Measurements from ENCODE around the gene MOSMO. TPM values are rescaled to one million over a fixed set of nuclear protein-coding genes. Genes with fewer than 3 reads are reported as not detected.
A peak's percentile ranks its signal among the peaks of the same experiment; 100 is the strongest.

Gene MOSMO
- total RNA-seq, result 9.8 and 11.8 TPM in 2 replicates

DNA sequence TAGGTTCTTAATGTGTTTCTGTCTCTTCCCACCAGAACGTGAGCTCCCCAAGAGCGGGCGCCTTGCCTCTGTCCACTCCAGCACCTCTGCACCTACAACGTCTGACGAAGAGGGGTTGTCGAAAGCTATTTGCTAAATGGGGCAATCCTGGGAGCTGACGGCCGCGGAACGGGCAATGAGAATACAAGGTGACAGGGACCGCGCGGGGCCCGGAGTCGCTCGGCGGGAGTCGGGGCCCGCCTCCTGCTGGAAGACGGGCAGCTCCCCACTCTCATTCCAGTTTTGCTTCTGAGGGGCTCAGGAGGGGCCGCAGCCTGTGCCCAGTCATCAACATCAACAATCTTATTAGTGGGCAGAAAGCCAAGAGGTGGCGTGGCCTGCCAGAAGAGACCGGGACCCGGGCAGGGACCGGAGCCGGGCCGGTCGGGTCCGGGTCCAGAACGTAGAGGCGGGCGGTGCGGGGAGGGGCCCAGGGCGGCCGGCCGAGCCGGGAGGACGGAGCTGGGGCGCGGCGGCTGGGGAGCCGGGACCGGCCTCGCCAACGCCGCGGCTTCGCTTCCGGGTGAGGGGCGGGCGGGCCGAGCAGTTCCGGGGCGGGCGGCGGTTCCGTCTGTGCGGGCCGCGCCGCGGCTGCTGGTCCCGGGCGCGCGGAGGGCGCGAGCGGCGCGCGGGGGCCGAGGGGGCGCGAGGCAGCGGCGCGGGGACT lies at the start of gene MOSMO:
MOSMO (plus strand) TSS at position 603 of the 706 bp plus-strand sequence. CDS start 191 bp downstream, outside the sequence.
- DNase-seq (ENCODE audit: low read depth in 2 of 2), result peak in 1 of 2 donors; percentile 73

DNA sequence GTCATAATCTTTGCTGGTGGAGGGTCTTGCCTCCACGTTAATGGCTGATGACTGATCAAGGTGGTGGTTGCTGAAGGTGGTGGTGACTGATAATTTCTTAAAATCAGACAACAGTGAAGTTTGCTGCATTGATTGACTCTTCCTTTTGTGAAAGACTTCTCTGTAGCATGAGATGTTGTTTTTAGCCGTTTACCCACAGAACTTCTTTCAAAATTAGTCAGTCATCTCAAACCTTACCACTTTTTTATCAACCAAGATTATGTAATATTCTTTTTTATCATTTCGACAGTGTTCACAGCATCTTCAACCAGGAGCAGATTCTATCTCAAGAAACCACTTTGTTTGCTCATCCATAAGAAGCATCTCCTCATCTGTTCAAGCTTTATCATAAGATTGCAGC lies 48.9 kb upstream of the MOSMO start:
- DNase-seq (ENCODE audit: low read depth in 2 of 2), result no peak

DNA sequence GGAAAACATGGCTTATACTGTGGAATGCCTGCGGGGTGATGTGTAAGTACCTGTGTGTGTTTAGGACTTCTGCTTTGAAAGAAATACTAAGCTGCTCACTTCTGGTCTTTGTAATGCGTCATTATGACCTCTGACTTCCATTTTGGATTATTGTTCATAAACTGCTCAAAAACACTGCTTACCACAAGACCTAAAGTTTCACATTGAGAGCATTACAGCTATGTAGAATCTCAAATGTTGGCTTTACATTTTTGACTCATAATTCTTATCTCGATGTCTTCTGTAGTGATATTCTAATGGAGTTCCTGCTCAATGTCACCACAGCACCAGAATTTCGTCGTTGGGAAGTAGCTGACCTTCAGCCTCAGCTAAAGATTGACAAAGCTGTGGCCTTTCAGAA lies 45.4 kb upstream of the MOSMO start:
- DNase-seq (ENCODE audit: low read depth in 2 of 2), result no peak

DNA sequence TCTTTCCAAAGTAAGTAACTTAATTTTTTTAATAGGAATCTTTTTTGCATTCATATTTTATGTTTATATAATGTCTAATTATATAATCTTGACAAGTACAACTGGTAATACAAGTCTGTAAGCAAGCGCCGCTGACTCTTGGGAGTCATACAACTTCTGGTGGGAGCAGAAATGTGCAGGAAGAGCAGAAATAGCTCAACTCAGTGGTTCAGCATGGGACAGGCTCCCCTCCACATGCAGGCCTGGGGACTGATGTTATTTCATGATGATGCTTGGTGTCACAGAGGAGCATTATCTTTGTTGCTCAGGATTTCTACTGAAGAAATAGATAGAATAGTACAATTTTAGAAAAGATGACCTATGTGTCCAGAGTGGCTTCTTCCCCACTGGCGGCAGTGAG lies 44.0 kb upstream of the MOSMO start:
- no peak for DNase-seq (ENCODE audit: low read depth in 2 of 2)

DNA sequence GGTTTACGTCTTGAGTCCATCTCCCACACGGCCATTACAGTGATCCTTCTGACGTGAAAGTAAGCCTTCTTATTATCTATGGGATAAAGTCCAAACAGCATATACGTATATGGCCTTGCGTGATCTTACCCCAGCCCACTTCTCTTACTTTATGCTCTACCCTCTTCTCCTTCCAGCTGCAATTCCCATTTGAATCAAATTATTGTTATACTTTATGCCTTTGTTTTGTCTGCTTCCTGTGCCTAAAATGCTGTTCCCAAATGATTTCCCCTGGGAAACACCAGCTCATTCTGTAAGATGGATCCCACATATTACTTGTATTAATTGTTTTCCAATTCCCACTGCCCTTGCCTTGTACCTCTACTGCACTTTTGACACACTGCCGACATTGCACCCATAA lies 43.6 kb upstream of the MOSMO start:
- DNase-seq (ENCODE audit: low read depth in 2 of 2), result no peak

DNA sequence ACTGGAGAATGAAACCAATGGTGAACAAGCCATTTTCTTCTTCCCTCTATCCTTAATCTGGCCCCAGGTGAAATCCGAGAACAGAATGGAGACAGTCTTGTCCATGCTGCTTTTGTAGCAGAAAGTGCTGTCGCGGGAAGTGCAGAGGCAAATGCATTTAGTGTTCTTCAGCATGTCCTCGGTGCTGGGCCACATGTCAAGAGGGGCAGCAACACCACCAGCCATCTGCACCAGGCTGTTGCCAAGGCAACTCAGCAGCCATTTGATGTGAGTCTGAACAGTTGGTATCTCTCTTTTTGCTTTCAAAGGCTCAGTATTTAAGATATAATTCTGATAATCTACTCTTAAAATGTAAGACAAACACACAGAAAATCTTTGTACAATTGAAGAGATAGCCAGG lies 36.1 kb upstream of the MOSMO start:
- no peak for DNase-seq (ENCODE audit: low read depth in 2 of 2)

DNA sequence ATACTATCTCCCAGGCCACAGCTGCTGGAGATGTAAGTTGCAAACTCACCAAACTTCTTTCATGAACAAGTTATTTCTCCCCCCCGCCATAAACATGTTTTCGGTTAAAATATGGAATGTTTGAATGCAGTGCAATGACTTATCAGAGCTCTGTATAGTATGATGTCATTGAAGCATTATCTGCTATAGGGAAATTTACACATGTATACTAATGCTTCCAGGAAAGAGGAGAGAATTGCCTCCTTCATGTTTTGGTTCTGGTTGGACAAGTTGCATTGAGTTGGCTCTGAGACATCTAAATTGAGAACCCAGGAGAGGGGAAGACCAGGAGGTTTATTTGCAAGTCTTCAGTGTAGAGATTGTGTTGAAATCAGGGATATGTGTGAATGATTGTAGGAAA lies 34.0 kb upstream of the MOSMO start:
- no peak for DNase-seq (ENCODE audit: low read depth in 2 of 2)

DNA sequence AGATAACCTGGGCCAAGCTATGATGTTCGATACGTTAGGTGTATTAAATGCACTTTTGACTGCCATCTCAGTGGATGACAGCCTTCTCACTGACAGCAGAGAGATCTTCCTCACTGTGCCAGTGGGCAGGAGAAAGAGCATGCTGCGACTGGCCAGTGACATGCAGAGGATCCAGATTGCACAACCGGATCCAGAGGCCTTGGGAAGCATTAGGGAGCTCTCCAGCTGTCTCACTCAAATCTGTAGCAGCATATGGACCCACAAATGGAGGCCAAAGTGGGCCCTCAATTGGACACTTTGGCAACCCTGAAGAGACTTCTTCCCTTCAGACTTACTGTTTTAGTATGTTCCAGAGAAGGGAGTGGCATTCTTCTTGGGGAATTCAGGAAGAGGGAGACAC lies 27.9 kb upstream of the MOSMO start:
- no peak for DNase-seq (ENCODE audit: low read depth in 2 of 2)

DNA sequence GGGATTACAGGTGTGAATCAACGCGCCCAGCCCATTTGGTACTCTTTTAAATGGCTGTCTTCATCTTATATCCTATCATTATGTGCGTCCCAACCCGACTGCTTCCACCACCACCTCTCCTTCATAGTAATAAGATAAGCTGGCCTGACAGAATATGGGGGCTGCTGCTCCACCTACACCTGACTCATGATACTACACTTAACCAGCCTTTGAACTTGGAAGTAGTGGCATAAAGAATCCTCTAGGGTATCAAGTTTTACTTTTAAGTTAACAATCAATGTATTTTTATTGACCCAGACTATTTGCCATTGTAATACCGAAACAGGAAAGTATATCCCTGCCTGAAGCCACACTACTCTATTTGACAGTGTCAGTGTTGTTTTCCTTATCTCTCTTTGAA lies 25.8 kb upstream of the MOSMO start:
- DNase-seq (ENCODE audit: low read depth in 2 of 2), result no peak

DNA sequence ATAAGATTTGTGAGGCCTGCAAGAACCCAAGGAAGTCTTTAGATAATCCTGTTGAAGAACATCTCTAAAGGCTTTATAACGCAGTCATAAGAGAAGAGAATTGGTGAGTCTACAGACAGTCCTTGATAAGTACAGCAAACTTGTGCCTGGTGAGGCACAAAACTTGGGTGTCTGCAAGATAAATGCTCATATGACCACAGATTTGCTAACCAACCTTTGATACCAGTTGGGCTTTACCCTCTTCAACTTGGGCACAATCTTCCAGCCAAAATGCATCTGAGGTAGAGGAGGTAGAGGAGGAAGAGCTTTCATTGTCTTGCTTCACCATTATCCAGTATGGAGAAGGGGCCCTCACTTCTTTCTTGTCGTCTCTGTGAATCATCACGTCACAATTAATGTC lies 23.8 kb upstream of the MOSMO start:
- DNase-seq (ENCODE audit: low read depth in 2 of 2), result no peak

DNA sequence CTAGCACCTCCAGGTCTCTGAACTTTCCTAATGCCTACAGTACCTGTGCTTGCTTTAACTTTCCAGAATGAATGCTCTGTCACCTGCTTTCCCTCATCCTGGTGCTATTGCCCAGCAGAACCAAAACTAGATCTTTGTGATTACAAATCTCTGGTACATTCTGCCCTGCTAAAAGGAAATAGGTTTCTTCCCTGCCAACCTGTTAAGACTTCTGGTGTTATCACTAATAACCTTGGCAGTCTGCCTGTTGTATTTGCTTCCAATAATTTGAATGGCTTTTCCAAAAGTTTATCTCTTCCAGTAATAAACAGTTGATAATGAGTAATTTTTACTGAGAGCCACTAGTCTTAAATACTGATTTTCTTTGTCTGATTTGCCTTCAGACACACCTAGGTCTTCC lies 22.4 kb upstream of the MOSMO start:
- no peak for DNase-seq (ENCODE audit: low read depth in 2 of 2)

DNA sequence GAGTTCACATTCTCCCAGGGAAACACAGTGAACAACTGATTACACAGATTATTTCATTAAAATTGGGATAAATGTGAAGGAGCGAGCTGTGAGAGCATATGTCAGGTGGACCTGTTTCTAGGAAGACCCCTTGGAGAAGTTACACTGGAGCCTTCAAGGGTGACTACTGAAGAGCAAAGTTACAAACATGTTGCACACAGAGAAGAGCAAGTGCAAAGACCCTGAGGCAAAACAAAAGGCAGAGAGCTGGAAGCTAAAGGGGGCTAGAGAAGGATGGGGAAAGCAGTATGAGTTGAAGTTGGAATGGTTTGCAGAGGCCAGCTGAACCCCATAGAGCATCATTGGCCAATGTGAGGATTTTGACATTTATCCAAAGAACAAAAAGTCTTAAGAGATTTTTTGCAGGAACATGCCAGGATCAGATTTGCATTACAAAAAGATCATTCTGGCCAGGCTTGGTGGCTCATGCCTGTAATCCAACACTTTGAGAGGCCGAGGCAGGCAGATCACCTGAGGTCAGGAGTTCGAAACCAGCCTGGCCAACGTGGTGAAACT lies 21.1 kb upstream of the MOSMO start:
- DNase-seq (ENCODE audit: low read depth in 2 of 2), result no peak

DNA sequence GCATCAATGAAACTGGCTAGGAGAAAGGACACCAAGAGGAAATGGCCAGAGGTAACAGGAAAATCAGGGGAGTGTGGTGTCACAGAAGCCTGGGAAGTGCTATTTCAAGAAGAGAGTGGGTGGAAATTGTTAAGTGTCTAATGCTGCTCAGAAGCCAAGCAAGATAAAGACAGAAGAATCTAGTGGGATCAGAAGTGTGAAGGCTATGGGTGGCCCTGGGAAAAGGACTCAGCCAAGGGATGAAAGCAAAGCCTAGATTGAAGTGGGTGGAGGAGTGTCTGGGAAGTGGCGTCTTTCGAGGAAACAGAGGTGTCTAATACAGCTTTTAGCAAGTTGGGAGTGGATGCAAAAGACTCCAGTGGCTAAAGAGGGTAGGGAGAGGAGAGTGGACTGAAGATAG lies 20.4 kb upstream of the MOSMO start:
- DNase-seq (ENCODE audit: low read depth in 2 of 2), result no peak

DNA sequence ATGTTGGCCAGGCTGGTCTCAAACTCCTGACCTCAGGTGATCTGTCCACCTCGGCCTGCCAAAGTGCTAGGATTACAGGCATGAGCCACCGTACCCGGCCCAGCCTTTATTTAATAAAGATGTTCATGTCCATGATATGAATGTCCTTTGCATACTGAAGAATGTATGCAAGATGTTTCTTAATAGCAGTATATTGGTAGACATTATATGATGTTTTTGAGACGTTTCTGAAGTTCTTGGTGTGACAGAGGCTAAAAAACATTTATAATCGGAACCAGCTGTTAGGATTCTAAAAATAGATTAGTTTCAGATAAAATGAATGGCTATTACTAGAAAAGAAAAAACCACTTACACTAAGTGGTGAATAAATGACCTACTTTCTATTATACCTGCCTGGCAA lies 18.8 kb upstream of the MOSMO start:
- no peak for DNase-seq (ENCODE audit: low read depth in 2 of 2)

DNA sequence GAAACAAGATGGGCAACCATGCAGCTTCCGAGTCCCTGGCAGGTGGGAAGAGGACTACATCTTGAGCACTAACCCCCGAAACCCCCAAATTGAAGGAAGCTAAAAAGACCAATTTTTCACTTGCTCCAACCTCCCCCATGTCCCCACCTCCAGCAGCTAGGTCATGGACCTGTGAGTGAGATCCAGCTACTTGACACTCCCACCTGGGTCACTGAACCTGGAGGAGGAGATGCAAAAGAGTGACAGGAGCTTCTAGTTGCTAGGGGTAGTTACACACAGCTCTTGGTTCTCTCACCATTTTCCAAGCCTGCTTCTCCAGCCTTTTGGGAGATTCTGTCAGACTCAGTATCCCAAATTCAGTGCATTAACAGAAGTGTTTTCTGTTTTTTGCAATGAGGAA lies 18.2 kb upstream of the MOSMO start:
- no peak for DNase-seq (ENCODE audit: low read depth in 2 of 2)

DNA sequence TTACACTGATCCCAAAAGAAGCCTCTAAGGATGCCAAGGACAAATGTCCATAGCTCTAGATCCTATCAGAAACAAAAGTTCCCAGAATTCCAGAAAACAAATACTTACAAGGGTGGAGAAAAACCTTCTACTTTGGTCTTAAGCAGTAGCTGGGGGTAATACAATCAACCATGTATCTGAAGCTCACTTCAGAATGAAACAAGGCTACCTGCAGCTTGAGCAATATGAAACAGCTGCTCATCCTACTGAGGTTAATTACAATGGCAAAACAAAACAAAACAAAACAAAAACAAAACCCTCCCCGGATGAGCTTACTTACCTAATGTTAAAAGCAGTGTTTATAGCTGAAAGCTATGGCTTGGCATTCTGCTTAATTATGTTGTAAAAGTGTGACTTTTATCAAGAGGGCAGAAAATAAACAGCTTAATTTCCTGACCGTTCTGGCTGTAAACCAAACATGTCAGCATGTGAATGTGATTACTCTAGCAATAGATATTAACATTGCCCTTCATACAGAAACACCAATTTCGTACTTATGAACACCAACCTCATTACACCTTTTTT lies 17.4 kb upstream of the MOSMO start:
- no peak for DNase-seq (ENCODE audit: low read depth in 2 of 2)

DNA sequence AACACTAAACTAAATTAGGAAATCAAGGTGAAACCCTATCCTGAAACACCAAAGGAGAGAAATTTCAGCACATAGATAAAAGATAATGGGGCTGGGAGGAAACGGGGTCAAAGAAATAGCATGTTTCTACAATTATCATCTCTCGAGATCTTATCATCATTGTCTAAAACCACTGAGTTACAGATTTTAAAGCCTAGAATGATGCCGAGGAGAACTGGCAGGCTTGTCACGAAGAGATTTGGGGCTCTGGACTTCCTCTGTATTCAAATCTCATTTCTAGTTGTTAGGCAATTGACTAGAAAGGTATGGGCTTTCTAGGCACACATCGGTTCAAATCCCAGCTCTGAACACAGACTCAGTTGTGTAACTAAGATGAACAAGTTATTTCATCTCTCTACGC lies 16.3 kb upstream of the MOSMO start:
- no peak for DNase-seq (ENCODE audit: low read depth in 2 of 2)

DNA sequence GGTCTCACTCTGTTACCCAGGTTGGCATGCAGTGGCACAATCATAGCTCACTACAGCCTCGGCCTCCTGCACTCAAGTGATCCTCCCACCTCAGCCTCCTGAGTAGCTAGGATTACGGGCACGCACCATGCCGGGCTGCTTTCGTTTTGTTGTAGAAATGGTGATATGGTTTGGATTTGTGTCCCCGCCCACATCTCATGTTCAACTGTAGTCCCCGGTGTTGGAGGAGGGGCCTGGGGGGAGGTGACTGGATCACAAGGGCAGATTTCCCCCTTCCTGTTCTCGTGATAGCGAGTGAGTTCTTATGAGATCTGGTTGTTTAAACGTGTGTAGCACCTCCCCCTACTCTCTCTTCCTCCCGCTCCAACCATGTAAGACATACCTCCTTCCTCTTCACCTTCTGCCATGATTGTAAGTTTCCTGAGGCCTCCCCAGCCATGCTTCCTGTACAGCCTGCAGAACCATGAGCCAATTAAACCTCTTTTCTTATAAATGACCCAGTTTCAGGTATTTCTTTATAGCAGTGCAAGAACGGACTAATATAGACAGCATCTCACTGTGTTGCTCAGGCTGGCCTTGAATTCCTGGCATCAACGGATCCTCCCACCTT lies 12.9 kb upstream of the MOSMO start:
- no peak for DNase-seq (ENCODE audit: low read depth in 2 of 2)

DNA sequence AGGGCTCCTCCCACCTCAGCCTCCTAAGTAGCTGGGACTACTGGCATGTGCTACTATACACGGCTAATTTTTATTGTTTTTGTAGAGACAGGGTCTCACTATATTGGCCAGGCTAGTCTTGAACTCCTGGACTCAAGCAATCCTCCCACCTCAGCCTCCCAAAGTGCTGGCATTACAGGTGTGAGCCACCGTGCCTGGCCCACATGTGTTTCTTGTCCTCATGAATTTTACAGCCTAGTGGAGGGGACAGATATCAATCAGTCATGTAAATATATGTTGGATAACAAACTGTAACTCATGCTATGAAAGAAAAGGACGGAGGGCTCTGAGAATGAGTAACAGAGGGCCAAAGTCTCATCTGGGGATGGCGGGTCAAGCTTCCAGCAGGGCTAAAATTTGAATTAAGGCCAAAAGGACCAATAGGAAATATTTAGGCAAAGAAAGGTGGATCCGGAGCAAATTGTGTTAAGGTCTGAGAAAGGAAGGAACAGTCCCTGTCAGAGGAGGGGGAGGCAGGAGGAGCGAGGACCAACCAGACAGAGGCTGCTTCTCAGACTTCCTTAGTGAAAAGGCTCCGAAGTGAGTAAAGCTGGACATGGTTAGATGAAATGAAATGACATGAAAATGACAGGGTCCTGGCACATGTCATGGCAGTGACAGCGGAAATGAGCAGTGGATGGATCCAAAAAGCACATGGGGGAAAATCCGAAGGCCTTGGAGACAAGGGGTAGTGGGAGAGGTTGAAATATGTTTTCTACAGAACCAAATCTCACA lies 10.8 kb upstream of the MOSMO start:
- DNase-seq (ENCODE audit: low read depth in 2 of 2), result peak in 1 of 2 donors; percentile 29

DNA sequence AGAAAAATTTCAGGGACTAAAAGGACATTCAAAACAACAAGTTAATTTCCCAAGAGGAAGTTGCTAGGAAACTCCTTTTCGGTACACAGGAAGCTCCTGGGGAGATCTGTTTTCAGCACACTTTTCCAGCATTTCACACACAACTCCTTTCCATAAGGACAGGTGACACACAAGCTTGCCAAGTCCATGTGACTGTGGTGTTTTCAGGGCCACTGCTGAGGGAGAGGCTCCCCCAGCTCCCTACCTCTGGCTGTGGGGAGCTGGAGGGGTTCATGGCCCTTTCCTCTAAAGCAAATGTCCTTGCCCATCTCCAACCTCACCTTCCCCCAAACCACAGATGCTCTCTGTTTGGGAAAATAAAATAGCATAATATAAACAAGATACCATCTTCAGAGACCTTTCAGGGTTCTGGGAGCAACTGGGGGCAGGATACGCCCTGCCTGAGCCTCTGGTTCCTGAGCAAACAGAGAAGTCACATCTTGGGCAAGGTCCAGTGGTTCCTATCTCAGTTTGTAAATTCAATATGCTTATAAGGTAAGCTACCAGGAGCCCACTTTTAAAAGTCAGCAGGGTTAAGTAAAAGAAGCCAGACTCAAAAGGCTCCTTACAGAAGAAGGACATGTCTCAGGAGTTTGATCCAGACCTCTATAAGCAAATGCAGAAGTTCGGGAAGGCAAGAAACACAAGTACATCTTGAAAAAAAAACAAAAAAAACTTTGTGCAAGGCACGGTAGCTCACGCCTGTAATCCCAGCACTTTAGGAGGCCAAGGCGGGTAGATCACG lies 10.0 kb upstream of the MOSMO start:
- DNase-seq (ENCODE audit: low read depth in 2 of 2), result peak; percentile 79 to 81

DNA sequence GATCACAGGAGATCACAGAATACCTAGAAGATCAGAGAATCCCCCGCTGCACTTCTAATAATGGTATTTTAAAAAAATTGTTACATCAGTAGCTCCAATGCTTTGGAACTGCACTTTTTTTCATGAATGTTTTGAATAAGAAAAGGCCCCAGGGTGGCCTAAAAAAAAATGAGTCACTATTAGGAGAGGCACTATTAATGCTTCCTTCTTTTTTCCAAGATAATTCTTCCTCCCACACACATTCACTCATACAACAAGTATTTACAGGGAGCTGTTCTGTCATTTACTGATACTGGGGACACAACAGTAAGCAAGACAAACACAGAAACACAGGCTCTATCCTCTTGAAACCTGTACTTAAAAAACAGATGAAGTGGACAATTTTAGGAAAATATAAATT lies 6.3 kb upstream of the MOSMO start:
- no peak for DNase-seq (ENCODE audit: low read depth in 2 of 2)
